HEK293T (cell line): ENCODE data around the gene SGSH.
A peak's percentile ranks its signal among the peaks of the same experiment; 100 is the strongest.

ENCODE experiments used
- CTCF ChIA-PET: fragments of 350-600 bp; formaldehyde crosslinking; extraction: SDS; loops from one replicate; lab custom pipeline; 2021; ENCODE audit warnings: antibody characterized with exemption, inconsistent platforms; lab: Yijun Ruan, JAX
- POLR2A ChIA-PET: fragments of 350-600 bp; formaldehyde crosslinking; extraction: SDS; loops from one replicate; lab custom pipeline; 2020; ENCODE audit warnings: antibody characterized with exemption, inconsistent platforms; lab: Yijun Ruan, JAX
- DNase-seq: peaks from one replicate; pipeline ENCODE4 v3.0.0; 2012; ENCODE audit warnings: mixed read lengths; ENCODE audit errors: extremely low spot score
- ARNT ChIP-seq: fragments of 450-650 bp; IDR thresholded peaks from 2 replicates; pipeline ENCODE4 v1.6.1; 2017; ENCODE audit warnings: mild to moderate bottlenecking
- BHLHE40 ChIP-seq: fragments of 450-650 bp; IDR thresholded peaks from 2 replicates; pipeline ENCODE4 v1.6.1; 2016; ENCODE audit warnings: mild to moderate bottlenecking, moderate library complexity, borderline replicate concordance
- CTBP1 ChIP-seq: fragments of 450-650 bp; IDR thresholded peaks from 2 replicates; pipeline ENCODE4 v1.6.1; 2016; ENCODE audit warnings: borderline replicate concordance
- ELF4 ChIP-seq: fragments of 450-650 bp; IDR thresholded peaks from 2 replicates; pipeline ENCODE4 v1.6.1; 2017; ENCODE audit warnings: antibody characterized with exemption
- FOXA1 ChIP-seq: fragments of 450-650 bp; IDR thresholded peaks from 2 replicates; pipeline ENCODE4 v1.6.1; 2016; ENCODE audit warnings: mild to moderate bottlenecking
- FOXK2 ChIP-seq: fragments of 450-650 bp; IDR thresholded peaks from 2 replicates; pipeline ENCODE4 v1.6.1; 2016; ENCODE audit warnings: mild to moderate bottlenecking
- FOXM1 ChIP-seq: fragments of 450-650 bp; IDR thresholded peaks from 2 replicates; pipeline ENCODE4 v1.6.1; 2017; ENCODE audit warnings: mild to moderate bottlenecking, borderline replicate concordance
- HDGF ChIP-seq: fragments of 450-650 bp; IDR thresholded peaks from 2 replicates; pipeline ENCODE4 v1.6.1; 2017; ENCODE audit warnings: antibody characterized with exemption, borderline replicate concordance
- L3MBTL2 ChIP-seq: fragments of 450-650 bp; conservative IDR thresholded peaks from 2 replicates; pipeline ENCODE4 v1.6.1; 2016; ENCODE audit warnings: mild to moderate bottlenecking
- LEF1 ChIP-seq: fragments of 450-650 bp; IDR thresholded peaks from 2 replicates; pipeline ENCODE4 v1.6.1; 2017; ENCODE audit warnings: mild to moderate bottlenecking, borderline replicate concordance
- NFRKB ChIP-seq: fragments of 450-650 bp; IDR thresholded peaks from 2 replicates; pipeline ENCODE4 v1.6.1; 2016; ENCODE audit warnings: mild to moderate bottlenecking, moderate library complexity
- PKNOX1 ChIP-seq: fragments of 450-650 bp; IDR thresholded peaks from 2 replicates; pipeline ENCODE4 v1.6.1; 2016
- SP1 ChIP-seq: fragments of 450-650 bp; IDR thresholded peaks from 2 replicates; pipeline ENCODE4 v1.6.1; 2017
- SUZ12 ChIP-seq: fragments of 450-650 bp; IDR thresholded peaks from 2 replicates; pipeline ENCODE4 v1.6.1; 2016; ENCODE audit warnings: mild to moderate bottlenecking
- TARDBP ChIP-seq: fragments of 450-650 bp; IDR thresholded peaks from 2 replicates; pipeline ENCODE4 v1.6.1; 2016
- ZNF384 ChIP-seq: fragments of 450-650 bp; IDR thresholded peaks from 2 replicates; pipeline ENCODE4 v1.6.1; 2016

Gene SGSH

GRCh38 chr17:80195671-80196529 lies 24.2 kb downstream of the SGSH start:
- DNase-seq = peak; percentile 64
- TF ChIP-seq LEF1 (no peak), FOXA1 (no peak), L3MBTL2 (no peak), PKNOX1 (no peak), ELF4 (no peak), CTBP1 (no peak), NFRKB (no peak), FOXK2 (no peak), BHLHE40 (no peak), FOXM1 (no peak), SP1 (no peak), SUZ12 (no peak), HDGF (no peak), ZNF384 (no peak), ARNT (no peak), TARDBP (no peak)
- CTCF ChIA-PET = interaction anchor here (0.6 to 1.0 kb wide), 3 partner anchors 10 to 140 kb away, joined by 3 to 4 read pairs (median 3); no protein-coding TSS in a partner anchor
- POLR2A ChIA-PET = no interaction called here

- DNase-seq = no peak
- POLR2A ChIA-PET = no interaction called here
- TF ChIP-seq L3MBTL2 (no peak), CTBP1 (no peak), ARNT (no peak), PKNOX1 (no peak), FOXM1 (no peak), SUZ12 (no peak), ELF4 (no peak), BHLHE40 (no peak), TARDBP (no peak), SP1 (no peak), FOXA1 (no peak), ZNF384 (no peak), HDGF (no peak), FOXK2 (no peak), LEF1 (no peak), NFRKB (no peak)
- CTCF ChIA-PET = interaction anchor here (0.6 to 0.7 kb wide), 2 partner anchors 10 to 141 kb away, joined by 3 to 4 read pairs; no protein-coding TSS in a partner anchor
These were observed 25.0 kb downstream of the SGSH start for GRCh38 chr17:80195141-80195540.

- ChIA-PET POLR2A (no interaction called here), CTCF (no interaction called here)
- DNase-seq = no peak
- no peak for TF ChIP-seq L3MBTL2
- TF ChIP-seq FOXA1 = no peak
- no peak for TF ChIP-seq ELF4
- TF ChIP-seq FOXK2 = no peak
- no peak for TF ChIP-seq CTBP1
- no peak for TF ChIP-seq LEF1
- TF ChIP-seq PKNOX1 = no peak
- no peak for TF ChIP-seq HDGF
- TF ChIP-seq TARDBP = no peak
- TF ChIP-seq ARNT = no peak
- TF ChIP-seq BHLHE40 = no peak
- no peak for TF ChIP-seq SP1
These were observed 28.1 kb downstream of the SGSH start for GRCh38 chr17:80191865-80192661.

- CTCF ChIA-PET = interaction anchor here (0.6 kb wide), 1 partner anchor 9 kb away, joined by 4 read pairs; no protein-coding TSS in a partner anchor
These were observed 28.9 kb downstream of the SGSH start for GRCh38 chr17:80191192-80191591.

GRCh38 chr17:80190716-80191115 lies 29.4 kb downstream of the SGSH start:
- TF ChIP-seq ELF4 = no peak
- TF ChIP-seq NFRKB = no peak
- TF ChIP-seq HDGF = no peak
- TF ChIP-seq ZNF384 = no peak
- TF ChIP-seq L3MBTL2 = no peak
- TF ChIP-seq CTBP1 = no peak
- no peak for TF ChIP-seq FOXA1
- no peak for TF ChIP-seq SP1
- TF ChIP-seq SUZ12 = no peak
- TF ChIP-seq LEF1 = no peak
- TF ChIP-seq FOXK2 = no peak
- ChIA-PET CTCF (interaction anchor here (0.6 kb wide), 1 partner anchor 8 kb away, joined by 4 read pairs; no protein-coding TSS in a partner anchor), POLR2A (interaction anchor here (1.2 kb wide), 1 partner anchor 90 kb away, joined by 3 read pairs; the partner anchor contains the start of gene GAA)
- no peak for DNase-seq

More at GRCh38 chr17:80191192-80191591, 28.9 kb downstream of the SGSH start:
- POLR2A ChIA-PET = interaction anchor here (1.2 kb wide), 1 partner anchor 90 kb away, joined by 3 read pairs; the partner anchor contains the start of gene GAA
- TF ChIP-seq HDGF = no peak
- no peak for TF ChIP-seq FOXM1
- no peak for TF ChIP-seq L3MBTL2
- TF ChIP-seq NFRKB = no peak
- no peak for TF ChIP-seq BHLHE40
- TF ChIP-seq ELF4 = no peak
- no peak for TF ChIP-seq FOXA1
- no peak for DNase-seq

- ChIA-PET CTCF (no interaction called here), POLR2A (no interaction called here)
- no peak for DNase-seq
- no peak for TF ChIP-seq SP1
- no peak for TF ChIP-seq BHLHE40
- TF ChIP-seq ZNF384 = no peak
- TF ChIP-seq FOXA1 = no peak
- TF ChIP-seq TARDBP = no peak
- TF ChIP-seq SUZ12 = no peak
- no peak for TF ChIP-seq ARNT
- no peak for TF ChIP-seq PKNOX1
- no peak for TF ChIP-seq NFRKB
- TF ChIP-seq ELF4 = no peak
- TF ChIP-seq FOXM1 = no peak
- TF ChIP-seq LEF1 = no peak
- no peak for TF ChIP-seq CTBP1
- no peak for TF ChIP-seq HDGF
These were observed 30.5 kb downstream of the SGSH start for GRCh38 chr17:80189611-80190010.
